GM19468 (cell line): Measurements from ENCODE around the gene NCAPD3.
"Not testable (repeated sequence)": the region's sequence is repeated elsewhere in the genome, so short reads cannot be mapped to it uniquely, and the experiment has no call there.

Experiments used
- ATAC-seq: cut with Tn5 transposase; IDR thresholded peaks from one replicate; pipeline ENCODE4 v1.9.1; 2021; ENCODE audit warnings: mild to moderate bottlenecking, moderate library complexity, moderate number of reproducible peaks; ENCODE audit not compliant: unreplicated experiment; ENCODE audit errors: extremely low read depth

The NCAPD3 gene

GRCh38 chr11:134230339-134230738, 6.6 kb upstream of the NCAPD3 start:
- ATAC-seq: no peak

DNA sequence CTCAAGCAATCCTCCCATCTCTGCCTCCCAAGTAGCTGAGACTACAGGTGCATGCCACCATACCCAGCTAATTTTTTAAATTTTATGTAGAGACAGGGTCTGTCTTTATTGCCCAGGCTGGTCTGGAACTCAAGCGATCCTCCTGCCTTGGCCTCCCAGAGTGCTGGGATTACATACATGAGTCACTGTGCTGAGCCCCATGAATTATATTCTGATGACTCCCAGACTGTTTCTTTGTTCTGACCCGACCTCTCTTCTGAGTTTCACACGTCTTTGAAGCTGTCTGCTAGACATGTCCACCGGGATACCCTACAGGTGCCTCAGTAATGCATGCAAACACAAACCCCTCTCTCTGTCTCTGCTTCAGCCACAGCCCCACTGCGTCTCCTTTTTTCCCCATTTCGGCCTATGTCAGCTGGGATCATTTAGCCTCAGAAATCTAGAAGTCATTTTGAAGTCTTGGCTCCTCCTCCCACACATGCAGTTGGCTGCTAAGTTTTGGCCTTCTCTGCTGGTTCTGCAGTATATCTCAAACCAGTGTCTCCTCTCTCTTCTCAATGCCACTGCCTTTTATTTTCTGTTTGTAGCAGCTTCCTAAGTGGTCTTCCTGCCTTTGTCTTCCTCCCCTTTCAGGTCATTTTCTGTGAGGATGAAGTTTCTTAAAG, 5.5 kb upstream of the NCAPD3 start:
- ATAC-seq: no peak

DNA sequence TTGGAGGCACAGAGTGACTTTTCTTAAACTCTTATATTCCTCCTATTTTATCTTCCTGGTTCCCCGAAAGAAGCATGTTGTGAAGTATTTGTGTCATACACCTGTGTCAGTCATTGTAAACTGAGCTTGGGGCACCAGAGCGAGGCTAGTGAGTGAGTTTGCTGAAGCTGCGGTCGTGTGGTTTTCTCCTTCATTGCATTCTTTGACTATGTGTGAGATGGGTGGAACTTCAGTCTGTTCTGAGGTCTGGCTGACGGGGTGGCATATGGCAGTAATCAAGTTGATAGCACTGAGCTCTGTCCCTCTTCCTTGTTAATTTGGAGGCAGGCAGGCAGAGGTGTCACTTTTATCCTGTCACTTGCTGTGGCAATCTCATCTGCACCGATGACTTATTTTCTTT, 4.9 kb upstream of the NCAPD3 start:
- ATAC-seq: peak; percentile 27

- no peak for ATAC-seq
These were observed 3.1 kb upstream of the NCAPD3 start for GRCh38 chr11:134226806-134227325.

GRCh38 chr11:134224710-134225664, 1.2 kb upstream of the NCAPD3 start:
- ATAC-seq: peak; percentile 5

GRCh38 chr11:134223121-134223520, 646 bp downstream of the NCAPD3 start:
- no peak for ATAC-seq

DNA sequence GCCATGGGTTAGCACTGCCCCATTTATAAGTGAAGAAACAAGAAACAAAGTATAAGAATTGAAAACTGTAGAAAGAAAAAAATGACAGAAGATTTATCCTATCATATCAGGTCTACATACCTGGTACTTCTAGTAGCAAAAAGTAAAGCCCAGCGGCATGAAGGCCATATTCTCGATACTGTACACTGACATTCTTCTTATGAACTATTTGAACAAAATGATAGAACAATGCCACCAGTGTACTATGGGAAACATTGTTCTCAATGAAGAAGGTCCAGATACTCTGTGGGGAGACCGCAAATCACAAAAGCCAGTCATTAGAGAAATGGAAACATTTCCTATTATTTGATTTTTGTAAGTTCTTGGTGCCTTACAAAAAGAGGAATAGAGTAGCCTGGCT, 7.0 kb downstream of the NCAPD3 start:
- no peak for ATAC-seq

GRCh38 chr11:134215836-134216235, 7.9 kb downstream of the NCAPD3 start:
- ATAC-seq: no peak

DNA sequence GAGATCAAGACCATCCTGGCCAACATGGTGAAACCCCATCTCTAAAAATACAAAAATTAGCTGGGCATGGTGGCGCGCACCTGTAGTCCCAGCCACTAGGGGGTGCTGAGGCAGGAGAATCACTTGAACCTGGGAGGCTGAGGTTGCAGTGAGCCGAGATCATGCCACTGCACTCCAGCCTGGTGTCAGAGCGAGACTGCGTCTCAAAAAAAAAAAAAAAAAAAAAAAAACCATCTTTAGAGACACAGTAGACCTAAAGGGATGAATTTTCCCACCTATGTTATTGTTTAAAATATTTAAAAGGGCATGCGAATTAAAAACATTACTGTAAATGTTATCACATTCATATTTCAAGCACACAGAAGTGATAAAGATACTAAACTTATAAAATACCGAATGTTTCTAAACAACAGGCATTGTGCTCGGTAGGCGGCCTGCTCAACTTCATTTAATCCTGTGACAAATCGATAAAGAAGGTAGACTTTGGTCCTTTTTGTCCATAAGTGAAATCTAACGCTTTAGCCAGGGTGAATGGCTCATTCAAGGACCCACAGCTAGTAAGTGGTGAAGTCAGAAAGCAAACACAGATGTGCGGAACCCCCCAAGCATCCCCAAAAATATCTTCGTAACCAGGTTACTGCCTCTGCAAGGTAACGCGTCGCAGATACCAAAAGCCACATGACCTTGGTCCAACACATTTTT, 16.1 kb downstream of the NCAPD3 start:
- no peak for ATAC-seq

GRCh38 chr11:134206185-134206584, 17.6 kb downstream of the NCAPD3 start:
- ATAC-seq: no peak

- ATAC-seq: no peak
These were observed 18.0 kb downstream of the NCAPD3 start for GRCh38 chr11:134205729-134206128.

DNA sequence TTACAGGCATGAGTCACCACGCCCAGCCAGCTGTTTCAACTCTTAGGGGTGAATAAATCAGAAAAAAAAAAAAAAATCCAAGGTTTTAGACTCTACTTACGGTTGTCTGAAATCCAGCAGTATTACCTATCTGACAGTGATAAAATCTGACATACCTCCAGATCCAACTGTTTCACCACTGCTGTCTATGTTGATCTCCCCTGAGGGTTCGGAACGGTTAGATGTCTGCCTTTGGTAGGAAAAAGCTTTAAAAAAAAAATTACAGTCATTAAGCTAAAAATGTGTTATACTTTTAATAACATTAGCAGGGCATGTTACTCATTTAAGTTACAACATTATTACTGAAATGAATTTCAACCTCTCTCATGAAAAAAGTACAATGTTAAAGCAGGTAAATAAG, 21.1 kb downstream of the NCAPD3 start:
- no peak for ATAC-seq

DNA sequence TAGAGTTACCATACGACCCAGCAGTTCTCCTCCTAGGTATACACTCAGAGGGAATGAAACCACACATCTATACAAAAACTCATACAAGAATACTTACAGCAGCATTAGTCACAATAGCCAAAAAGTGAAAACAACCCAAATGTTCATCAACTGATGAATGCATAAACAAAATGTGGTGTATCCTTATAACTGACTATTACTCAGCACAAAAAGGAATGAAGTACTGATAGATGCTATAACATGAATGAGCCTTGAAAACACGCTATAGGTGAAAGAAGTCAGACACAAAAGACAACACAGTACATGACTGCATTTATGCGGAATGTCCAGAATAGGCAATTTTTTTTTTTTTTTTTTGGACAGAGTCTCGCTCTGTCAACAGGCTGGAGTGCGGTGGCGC, 23.1 kb downstream of the NCAPD3 start:
- no peak for ATAC-seq

- ATAC-seq: no peak
These were observed 24.2 kb downstream of the NCAPD3 start for GRCh38 chr11:134199531-134199930.

DNA sequence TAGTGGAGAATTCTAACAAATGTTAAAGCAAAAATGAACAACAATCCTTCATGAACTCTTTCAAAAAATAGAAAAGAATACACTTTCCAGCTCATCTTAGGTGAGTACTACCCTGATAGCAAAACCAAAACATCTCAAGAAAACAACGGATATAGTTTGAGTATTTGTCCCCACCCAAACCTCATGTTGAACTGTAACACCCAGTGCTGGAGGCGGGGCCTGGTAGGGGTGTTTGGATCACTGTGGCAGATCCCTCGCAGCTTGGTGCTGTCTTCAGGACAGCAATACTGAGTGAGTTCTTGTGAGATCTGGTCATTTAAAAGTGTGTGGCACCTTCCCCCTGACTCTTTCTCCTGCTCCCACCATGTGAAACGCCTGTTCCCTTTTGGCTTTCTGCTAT, 27.0 kb downstream of the NCAPD3 start:
- ATAC-seq: no peak

- ATAC-seq: not testable (repeated sequence)
These were observed 35.7 kb downstream of the NCAPD3 start for GRCh38 chr11:134188092-134188491.

- ATAC-seq: no peak
These were observed 42.1 kb downstream of the NCAPD3 start for GRCh38 chr11:134181707-134182106.

DNA sequence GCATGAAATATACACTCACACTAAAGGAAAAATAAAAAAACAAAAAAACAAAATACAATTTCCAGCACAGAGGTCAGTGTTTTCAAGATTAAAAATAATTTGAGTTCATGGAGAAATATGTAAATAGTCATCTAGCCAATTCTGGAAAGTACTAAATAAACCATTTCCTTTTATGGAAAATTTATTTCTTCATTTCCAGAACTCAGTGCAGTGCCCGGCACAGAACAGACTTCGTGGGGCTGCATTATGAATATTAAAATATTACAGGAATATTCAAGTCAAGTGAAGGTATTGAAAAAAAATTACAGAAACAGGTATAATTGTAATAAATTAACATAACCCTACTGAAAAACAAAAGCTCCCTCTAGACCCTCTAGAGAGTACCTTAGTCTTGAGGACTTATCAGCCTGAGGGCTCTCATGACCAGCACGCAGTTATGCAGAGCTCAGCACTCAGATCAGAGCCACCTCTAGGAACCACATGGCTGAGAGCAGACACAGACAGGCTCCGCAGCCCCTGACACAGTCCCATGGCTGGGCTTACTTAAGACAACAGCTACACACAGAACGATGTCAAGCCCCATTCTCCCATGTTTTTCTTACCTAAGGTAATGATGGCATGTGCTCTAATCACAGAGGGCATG, 45.6 kb downstream of the NCAPD3 start:
- ATAC-seq: no peak

DNA sequence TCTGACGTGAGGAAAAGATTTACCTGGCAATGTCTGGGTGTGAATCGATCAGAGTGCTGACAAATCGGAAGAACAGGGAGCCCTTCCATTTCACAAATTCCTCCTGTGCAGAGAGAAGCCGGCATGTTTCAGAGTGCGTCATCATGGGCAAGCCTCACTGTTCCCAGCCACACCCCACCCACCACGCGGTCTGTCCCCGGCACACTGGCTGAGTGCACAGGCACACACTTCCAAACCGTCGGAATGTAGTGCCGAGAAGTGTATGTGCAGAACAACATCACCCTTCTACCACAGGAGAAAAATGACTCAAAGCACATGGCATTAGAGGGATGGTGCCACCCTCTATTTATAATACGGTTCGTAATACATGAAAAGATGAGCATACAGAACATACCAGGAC, 47.5 kb downstream of the NCAPD3 start:
- ATAC-seq: no peak

DNA sequence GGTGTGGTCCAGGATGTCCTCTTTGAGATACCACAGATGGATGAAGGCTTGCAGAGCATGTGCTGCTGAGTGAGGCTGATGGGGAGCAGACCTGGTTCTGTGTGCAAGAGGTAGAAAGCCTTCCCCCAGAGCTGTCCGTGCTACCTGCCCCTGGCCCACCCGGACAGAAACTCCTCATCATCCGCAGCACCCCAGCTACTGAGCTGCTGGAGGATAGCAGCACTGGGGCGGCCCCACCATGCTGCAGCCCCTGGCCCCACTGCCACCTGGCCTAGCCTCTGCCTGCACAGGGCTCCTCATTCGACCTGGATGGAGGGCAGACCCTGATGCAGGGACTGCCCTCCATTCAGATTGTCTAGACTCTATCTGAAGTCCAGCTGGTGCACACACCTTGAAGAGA, 50.5 kb downstream of the NCAPD3 start:
- ATAC-seq: no peak
